Endodermal cell (in vitro differentiated cells): Measurements from ENCODE around the gene HSPA1A. TPM values are rescaled to one million over a fixed set of nuclear protein-coding genes. Genes with fewer than 3 reads are reported as not detected.
"Not testable (repeated sequence)": the region's sequence is repeated elsewhere in the genome, so short reads cannot be mapped to it uniquely, and the experiment has no call there.

ENCODE experiments used
- DNase-seq: peaks from one replicate; pipeline ENCODE4 v3.0.0-alpha.2; 2017
- H3K27ac ChIP-seq: 2 replicates; pipeline ENCODE4 v1.5.1; 2013; ENCODE audit warnings: mild to moderate bottlenecking, low read depth, low read length, moderate library complexity
- H3K27me3 ChIP-seq: 2 replicates; pipeline ENCODE4 v1.6.1; 2013; ENCODE audit warnings: mild to moderate bottlenecking, low read length, moderate library complexity; ENCODE audit not compliant: insufficient read depth, control insufficient read depth, poor library complexity, severe bottlenecking
- H3K36me3 ChIP-seq: 2 replicates; pipeline ENCODE4 v1.7.0; 2013; ENCODE audit warnings: mild to moderate bottlenecking, low read length, moderate library complexity; ENCODE audit not compliant: control insufficient read depth, insufficient read depth
- H3K4me1 ChIP-seq: one replicate; pipeline ENCODE4 v1.7.0; 2013; ENCODE audit warnings: low read length; ENCODE audit not compliant: control insufficient read depth, insufficient read depth
- H3K4me3 ChIP-seq: 2 replicates; pipeline ENCODE4 v1.5.1; 2013; ENCODE audit warnings: mild to moderate bottlenecking, low read length, moderate library complexity
- H3K9ac ChIP-seq: 2 replicates; pipeline ENCODE4 v1.6.1; 2013; ENCODE audit warnings: mild to moderate bottlenecking, low read length, moderate library complexity; ENCODE audit not compliant: poor library complexity, severe bottlenecking; ENCODE audit errors: extremely low read depth
- H3K9me3 ChIP-seq: 2 replicates; pipeline ENCODE4 v1.6.1; 2013; ENCODE audit warnings: mild to moderate bottlenecking, low read length, moderate library complexity; ENCODE audit not compliant: control insufficient read depth
- H3K27ac Mint-ChIP-seq: 2 replicates; pipeline ENCODE4 v1.8.0; 2020; ENCODE audit warnings: mixed read lengths
- H3K27me3 Mint-ChIP-seq: 2 replicates; pipeline ENCODE4 v1.8.0; 2021; ENCODE audit warnings: mild to moderate bottlenecking, mixed read lengths; ENCODE audit not compliant: insufficient read depth
- H3K36me3 Mint-ChIP-seq: 2 replicates; pipeline ENCODE4 v1.8.0; 2020; ENCODE audit warnings: low read depth, mixed read lengths
- H3K4me1 Mint-ChIP-seq: 2 replicates; pipeline ENCODE4 v1.8.0; 2020; ENCODE audit warnings: mixed read lengths
- H3K4me3 Mint-ChIP-seq: 2 replicates; pipeline ENCODE4 v1.8.0; 2020; ENCODE audit warnings: mild to moderate bottlenecking, moderate library complexity, mixed read lengths
- H3K9me3 Mint-ChIP-seq: 2 replicates; pipeline ENCODE4 v1.8.0; 2020; ENCODE audit warnings: mild to moderate bottlenecking, mixed read lengths
- CTCF ChIP-seq: fragments of 200-600 bp; sonication (generic); conservative IDR thresholded peaks from 2 replicates; pipeline ENCODE4 v1.5.0; 2021; ENCODE audit warnings: antibody characterized with exemption, mild to moderate bottlenecking
- WGBS, 2 experiments: methylation state at CpG; one replicate each; pipeline versions ENCODE4 v1.1.5 to v1.1.7; 2013; ENCODE audit warnings: missing lambda C conversion rate in 2 of 2, mixed read lengths in 1 of 2; ENCODE audit not compliant: insufficient coverage in 1 of 2, insufficient read length in 1 of 2; 5-methylcytosine and 5-hydroxymethylcytosine counted together
- total RNA-seq, 2 donors: library from RNA; stranded (reverse); fragmentation: NEBNext Ultra II Directional in 1 of 2; extraction: Animal tissue kit (Norgen Biotek cat#: 25700) in 1 of 2; gene quantifications; 2 replicates in 1 of 2; 3 replicates in 1 of 2; pipeline ENCODE4 v1.2.1, GENCODE V29; 2021

The HSPA1A gene
- total RNA-seq, 2 donors from 2014 or later = 53.1 to 62.6 TPM

DNA sequence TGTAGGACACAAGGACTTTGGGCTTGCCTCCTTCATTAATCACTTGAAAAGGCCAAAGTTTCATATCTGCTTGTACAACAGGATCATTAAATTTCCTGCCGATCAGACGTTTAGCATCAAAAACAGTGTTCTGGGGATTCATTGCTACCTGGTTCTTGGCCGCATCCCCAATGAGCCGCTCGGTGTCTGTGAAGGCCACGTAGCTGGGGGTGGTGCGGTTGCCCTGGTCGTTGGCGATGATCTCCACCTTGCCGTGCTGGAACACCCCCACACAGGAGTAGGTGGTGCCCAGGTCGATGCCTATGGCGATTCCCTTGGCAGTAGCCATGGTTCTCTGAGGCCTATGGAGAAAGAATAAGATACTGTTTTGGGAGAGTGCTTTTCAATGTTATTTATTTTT lies 3.7 kb upstream of the HSPA1A start:
- H3K9me3 Mint-ChIP-seq = peaks cover 3% of the 10 kb centered on the region
- no peak overlapping the region for H3K4me3 Mint-ChIP-seq
- H3K27ac Mint-ChIP-seq = no peak overlapping the region
- peaks cover 8% of the 10 kb centered on the region for H3K4me1 Mint-ChIP-seq
- no peak overlapping the region for H3K27ac ChIP-seq
- H3K9ac ChIP-seq = no peak overlapping the region
- no peaks in the 10 kb centered on the region for H3K36me3 ChIP-seq
- H3K4me3 ChIP-seq = no peak overlapping the region
- H3K27me3 ChIP-seq = no peaks in the 10 kb centered on the region
- no peaks in the 10 kb centered on the region for H3K9me3 ChIP-seq
- H3K4me1 ChIP-seq = no peaks in the 10 kb centered on the region
- 92 to 95% methylated on average over 10 to 12 of the region's 12 CpGs for WGBS, 2 experiments
- DNase-seq = no peak
- TF ChIP-seq CTCF = no peak
- H3K27me3 Mint-ChIP-seq = no peaks in the 10 kb centered on the region
- no peaks in the 10 kb centered on the region for H3K36me3 Mint-ChIP-seq

GRCh38 chr6:31813465-31813849 lies 1.9 kb upstream of the HSPA1A start:
- 96 to 100% methylated on average over 7 of the region's 7 CpGs for WGBS, 2 experiments
- Histone ChIP-seq H3K36me3 (no peaks in the 10 kb centered on the region), H3K9me3 (no peaks in the 10 kb centered on the region), H3K9ac (no peak overlapping the region), H3K4me3 (peak overlapping the region; percentile 53), H3K4me1 (no peaks in the 10 kb centered on the region), H3K27ac (no peak overlapping the region), H3K27me3 (no peaks in the 10 kb centered on the region)
- no peak for DNase-seq
- H3K27ac Mint-ChIP-seq = peak overlapping the region; percentile 91
- H3K9me3 Mint-ChIP-seq = peaks cover 13% of the 10 kb centered on the region
- peaks cover 3% of the 10 kb centered on the region for H3K27me3 Mint-ChIP-seq
- peaks cover 17% of the 10 kb centered on the region for H3K4me1 Mint-ChIP-seq
- TF ChIP-seq CTCF = no peak
- H3K36me3 Mint-ChIP-seq = peaks cover 3% of the 10 kb centered on the region
- H3K4me3 Mint-ChIP-seq = peak overlapping the region; percentile 79

DNA sequence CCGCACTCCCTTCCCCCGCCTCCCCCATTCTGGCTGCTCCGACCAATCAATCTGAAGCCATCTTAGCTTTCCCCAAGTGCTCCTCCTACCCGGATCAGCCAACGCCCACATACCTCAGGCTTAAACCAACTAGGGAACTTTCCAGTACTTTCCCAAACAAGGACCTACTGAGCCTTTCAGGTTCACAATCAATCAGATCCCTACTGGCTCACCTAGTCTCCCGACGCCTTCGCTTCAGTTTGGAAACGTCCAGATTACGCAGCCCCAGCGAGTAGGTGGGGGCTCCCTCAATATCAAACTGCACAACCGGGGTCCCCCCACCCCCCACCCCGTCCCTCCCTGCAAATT lies 692 bp upstream of the HSPA1A start:
- H3K27ac ChIP-seq = peak overlapping the region; percentile 98
- DNase-seq = peak; percentile 98

GRCh38 chr6:31817133-31817928 lies 2.0 kb downstream of the HSPA1A start:
- H3K27ac Mint-ChIP-seq = peak overlapping the region; percentile 76
- WGBS, 2 experiments = 90% methylated on average over 10 to 15 of the region's 37 CpGs
- H3K36me3 ChIP-seq, H3K27me3 Mint-ChIP-seq, H3K27ac ChIP-seq, H3K9ac ChIP-seq, H3K9me3 ChIP-seq, H3K4me1 ChIP-seq, H3K27me3 ChIP-seq, DNase-seq, H3K36me3 Mint-ChIP-seq: not testable (repeated sequence)
- H3K4me3 ChIP-seq = peak overlapping the region; percentile 84
- H3K4me1 Mint-ChIP-seq = peaks cover 29% of the 10 kb centered on the region
- peak overlapping the region; percentile 57 for H3K4me3 Mint-ChIP-seq
- peaks cover 13% of the 10 kb centered on the region for H3K9me3 Mint-ChIP-seq

More for the DNA sequence above, 692 bp upstream of the HSPA1A start:
- peaks cover 13% of the 10 kb centered on the region for H3K9me3 Mint-ChIP-seq
- H3K27me3 Mint-ChIP-seq = peaks cover 3% of the 10 kb centered on the region
- H3K36me3 Mint-ChIP-seq = peaks cover 3% of the 10 kb centered on the region
- no peak for TF ChIP-seq CTCF
- H3K27me3 ChIP-seq = no peaks in the 10 kb centered on the region
- H3K4me1 ChIP-seq = no peaks in the 10 kb centered on the region
- H3K4me3 ChIP-seq = peak overlapping the region; percentile 84
- H3K9me3 ChIP-seq = no peaks in the 10 kb centered on the region
- peak overlapping the region; percentile 79 for H3K4me3 Mint-ChIP-seq
- H3K27ac Mint-ChIP-seq = peak overlapping the region; percentile 100
- peaks cover 20% of the 10 kb centered on the region for H3K4me1 Mint-ChIP-seq
- peak overlapping the region; percentile 96 for H3K9ac ChIP-seq
- H3K36me3 ChIP-seq = no peaks in the 10 kb centered on the region
- 0 to 1% methylated on average over 2 to 13 of the region's 13 CpGs for WGBS, 2 experiments

- H3K36me3 Mint-ChIP-seq, H3K4me1 ChIP-seq, H3K9ac ChIP-seq, H3K9me3 ChIP-seq, H3K27me3 ChIP-seq, H3K27ac ChIP-seq, H3K36me3 ChIP-seq, H3K27me3 Mint-ChIP-seq: not testable (repeated sequence)
- peaks cover 13% of the 10 kb centered on the region for H3K9me3 Mint-ChIP-seq
- WGBS, 2 experiments = 88 to 100% methylated on average over 2 to 8 of the region's 8 CpGs
- DNase-seq = peak; percentile 65
- H3K4me1 Mint-ChIP-seq = peaks cover 36% of the 10 kb centered on the region
- peak overlapping the region; percentile 84 for H3K4me3 ChIP-seq
- peak overlapping the region; percentile 57 for H3K4me3 Mint-ChIP-seq
- peak overlapping the region; percentile 76 for H3K27ac Mint-ChIP-seq
These were observed 2.7 kb downstream of the HSPA1A start for GRCh38 chr6:31817929-31818511.
